ENCODE data around the gene ANTKMT.

ANTKMT gene

GRCh38 chr16:724188-725040, 3.5 kb downstream of the ANTKMT start:
- in situ Hi-C loops (cut with MboI; ENCODE audit: low sequenced_read_pairs) = loop anchor here (25.0 kb wide), 1 partner anchor 338 kb away; the partner anchor contains the start of gene SSTR5

GRCh38 chr16:725041-725376, 4.1 kb downstream of the ANTKMT start:
- in situ Hi-C loops (cut with MboI; ENCODE audit: low sequenced_read_pairs) = no loop called here

GRCh38 chr16:725463-726187, 4.7 kb downstream of the ANTKMT start:
- in situ Hi-C loops (cut with MboI; ENCODE audit: low sequenced_read_pairs) = no loop called here

GRCh38 chr16:726188-726437, 5.2 kb downstream of the ANTKMT start:
- in situ Hi-C loops (cut with MboI; ENCODE audit: low sequenced_read_pairs) = no loop called here

GRCh38 chr16:726438-727290, 5.7 kb downstream of the ANTKMT start, which contains the start of the genes CCDC78 and HAGHL:
TSS of gene CCDC78 (minus strand) at chr16:726443. CDS start at chr16:726367, 76 bp downstream.
TSS of gene HAGHL (plus strand) at chr16:727106. CDS start at chr16:727510, 404 bp downstream.
- in situ Hi-C loops (cut with MboI; ENCODE audit: low sequenced_read_pairs) = no loop called here

- in situ Hi-C loops (cut with MboI; ENCODE audit: low sequenced_read_pairs) = no loop called here
Observed at GRCh38 chr16:727291-727977, 6.5 kb downstream of the ANTKMT start.

GRCh38 chr16:728131-728889, 7.4 kb downstream of the ANTKMT start:
- in situ Hi-C loops (cut with MboI; ENCODE audit: low sequenced_read_pairs) = no loop called here

- in situ Hi-C loops (cut with MboI; ENCODE audit: low sequenced_read_pairs) = no loop called here
Observed at GRCh38 chr16:728890-729744, 8.2 kb downstream of the ANTKMT start.

GRCh38 chr16:729768-730665, 9.1 kb downstream of the ANTKMT start:
- in situ Hi-C loops (cut with MboI; ENCODE audit: low sequenced_read_pairs) = no loop called here

GRCh38 chr16:730666-731509, 9.9 kb downstream of the ANTKMT start:
- in situ Hi-C loops (cut with MboI; ENCODE audit: low sequenced_read_pairs) = no loop called here

GRCh38 chr16:732332-732731, 11.4 kb downstream of the ANTKMT start:
- in situ Hi-C loops (cut with MboI; ENCODE audit: low sequenced_read_pairs) = no loop called here

- in situ Hi-C loops (cut with MboI; ENCODE audit: low sequenced_read_pairs) = no loop called here
Observed at GRCh38 chr16:732936-733335, 12.0 kb downstream of the ANTKMT start.

- in situ Hi-C loops (cut with MboI; ENCODE audit: low sequenced_read_pairs) = no loop called here
Observed at GRCh38 chr16:733382-734207, 12.6 kb downstream of the ANTKMT start.

- in situ Hi-C loops (cut with MboI; ENCODE audit: low sequenced_read_pairs) = no loop called here
Observed at GRCh38 chr16:734208-734980, 13.4 kb downstream of the ANTKMT start.

GRCh38 chr16:734981-735881, 14.3 kb downstream of the ANTKMT start:
- in situ Hi-C loops (cut with MboI; ENCODE audit: low sequenced_read_pairs) = no loop called here
